GM12873 (cell line): ENCODE results near the gene TRMT2B.

ENCODE experiments used
- TF ChIP-seq, protein P1 (sequence below): IDR thresholded peaks from 2 replicates; pipeline ENCODE4 v1.5.1; 2012; ENCODE audit warnings: low read depth, mild to moderate bottlenecking, moderate library complexity, low read length, control low read depth; ENCODE audit not compliant: insufficient read depth; ENCODE audit errors: missing control alignments

TRMT2B gene

DNA sequence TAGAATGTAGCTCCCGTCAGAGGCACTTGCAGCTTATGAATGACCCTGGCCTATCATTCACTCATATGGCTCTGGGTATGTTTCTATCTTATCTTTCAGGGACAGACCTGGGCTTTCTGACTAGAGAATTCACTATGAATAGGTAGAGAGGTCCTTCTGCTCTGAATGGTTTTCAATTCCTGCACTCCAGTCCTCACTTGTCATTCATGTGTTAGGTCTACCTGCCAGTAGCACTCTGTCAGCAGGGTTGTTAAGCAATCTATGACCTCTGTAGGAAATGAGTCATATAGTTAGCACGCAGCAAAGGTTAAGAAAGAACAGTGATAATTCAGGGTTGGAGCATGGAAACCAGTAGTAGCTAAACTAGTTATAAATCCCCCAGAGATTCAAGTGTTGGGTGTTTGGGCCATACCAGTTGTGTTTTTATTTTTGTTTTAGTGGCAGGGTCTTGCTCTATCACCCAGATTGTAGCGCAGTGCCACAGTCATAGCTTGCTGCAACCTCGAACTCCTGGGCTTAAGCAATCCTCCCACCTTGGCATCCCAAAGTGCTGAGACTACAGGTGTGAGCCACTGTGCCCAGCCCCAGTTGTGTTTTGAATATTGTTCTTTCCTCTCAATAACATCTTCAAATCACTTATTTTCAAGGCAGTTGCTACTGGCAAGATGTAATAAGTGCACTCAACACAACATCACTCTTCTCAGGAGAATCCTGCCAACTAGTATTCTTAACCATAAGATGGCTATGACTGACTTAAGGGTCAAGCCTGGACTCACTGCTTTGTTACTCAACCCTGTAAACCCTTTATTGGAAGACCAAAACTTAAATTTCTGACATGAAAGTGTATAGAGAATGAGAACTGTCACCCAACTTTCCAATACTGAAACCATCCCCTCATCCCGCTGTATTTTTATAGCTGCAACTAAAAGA, 57.3 kb downstream of the TRMT2B start:
- TF ChIP-seq, protein P1, sequence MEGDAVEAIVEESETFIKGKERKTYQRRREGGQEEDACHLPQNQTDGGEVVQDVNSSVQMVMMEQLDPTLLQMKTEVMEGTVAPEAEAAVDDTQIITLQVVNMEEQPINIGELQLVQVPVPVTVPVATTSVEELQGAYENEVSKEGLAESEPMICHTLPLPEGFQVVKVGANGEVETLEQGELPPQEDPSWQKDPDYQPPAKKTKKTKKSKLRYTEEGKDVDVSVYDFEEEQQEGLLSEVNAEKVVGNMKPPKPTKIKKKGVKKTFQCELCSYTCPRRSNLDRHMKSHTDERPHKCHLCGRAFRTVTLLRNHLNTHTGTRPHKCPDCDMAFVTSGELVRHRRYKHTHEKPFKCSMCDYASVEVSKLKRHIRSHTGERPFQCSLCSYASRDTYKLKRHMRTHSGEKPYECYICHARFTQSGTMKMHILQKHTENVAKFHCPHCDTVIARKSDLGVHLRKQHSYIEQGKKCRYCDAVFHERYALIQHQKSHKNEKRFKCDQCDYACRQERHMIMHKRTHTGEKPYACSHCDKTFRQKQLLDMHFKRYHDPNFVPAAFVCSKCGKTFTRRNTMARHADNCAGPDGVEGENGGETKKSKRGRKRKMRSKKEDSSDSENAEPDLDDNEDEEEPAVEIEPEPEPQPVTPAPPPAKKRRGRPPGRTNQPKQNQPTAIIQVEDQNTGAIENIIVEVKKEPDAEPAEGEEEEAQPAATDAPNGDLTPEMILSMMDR = no peak

GRCh38 chrX:100990139-100990538, 61.8 kb downstream of the TRMT2B start:
- TF ChIP-seq, protein P1 = no peak

GRCh38 chrX:100984818-100985217, 67.1 kb downstream of the TRMT2B start:
- TF ChIP-seq, protein P1 = no peak

DNA sequence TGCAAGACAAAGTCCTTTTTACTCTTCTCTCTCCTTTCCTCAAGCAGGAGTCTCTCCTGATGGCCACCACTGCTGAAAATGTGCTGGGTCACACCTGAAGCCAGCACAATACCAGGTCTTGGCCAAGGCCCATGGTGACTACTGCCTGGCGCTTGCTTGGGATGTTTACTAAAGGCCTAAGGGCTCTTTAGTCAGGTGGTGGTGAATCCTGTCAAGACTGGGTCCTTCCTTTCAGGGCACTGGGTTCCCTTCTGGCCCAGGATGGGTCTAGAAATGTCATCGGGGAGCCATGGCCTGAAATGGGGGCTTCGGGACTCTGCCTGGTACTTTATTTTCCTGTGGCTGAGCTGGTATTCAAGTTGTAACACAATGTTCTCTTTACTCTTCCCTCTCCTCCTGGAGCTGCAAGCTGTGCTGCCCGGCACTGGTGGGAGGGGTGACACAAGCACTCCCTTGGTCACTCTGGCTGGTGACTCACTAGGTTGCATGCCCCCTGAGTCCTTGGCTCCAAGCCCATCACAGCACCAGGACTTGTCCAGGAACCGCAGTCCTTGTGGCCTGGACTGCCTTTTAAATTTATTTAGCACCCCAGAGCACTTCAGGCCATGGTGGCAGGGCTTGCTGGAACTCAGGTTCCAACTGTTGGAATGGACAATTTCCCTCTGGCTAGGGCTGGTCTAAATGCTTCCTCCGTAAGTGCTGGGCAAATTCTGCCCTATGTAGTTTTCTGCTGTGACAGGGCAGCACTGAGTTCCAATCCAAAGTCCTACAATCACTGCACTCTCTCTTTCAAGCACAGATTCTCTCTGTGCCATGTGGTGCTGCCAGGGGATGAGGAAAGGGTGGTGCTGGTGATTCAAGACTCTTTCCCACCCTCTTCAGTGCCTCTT, 71.1 kb downstream of the TRMT2B start:
- TF ChIP-seq, protein P1 = no peak

DNA sequence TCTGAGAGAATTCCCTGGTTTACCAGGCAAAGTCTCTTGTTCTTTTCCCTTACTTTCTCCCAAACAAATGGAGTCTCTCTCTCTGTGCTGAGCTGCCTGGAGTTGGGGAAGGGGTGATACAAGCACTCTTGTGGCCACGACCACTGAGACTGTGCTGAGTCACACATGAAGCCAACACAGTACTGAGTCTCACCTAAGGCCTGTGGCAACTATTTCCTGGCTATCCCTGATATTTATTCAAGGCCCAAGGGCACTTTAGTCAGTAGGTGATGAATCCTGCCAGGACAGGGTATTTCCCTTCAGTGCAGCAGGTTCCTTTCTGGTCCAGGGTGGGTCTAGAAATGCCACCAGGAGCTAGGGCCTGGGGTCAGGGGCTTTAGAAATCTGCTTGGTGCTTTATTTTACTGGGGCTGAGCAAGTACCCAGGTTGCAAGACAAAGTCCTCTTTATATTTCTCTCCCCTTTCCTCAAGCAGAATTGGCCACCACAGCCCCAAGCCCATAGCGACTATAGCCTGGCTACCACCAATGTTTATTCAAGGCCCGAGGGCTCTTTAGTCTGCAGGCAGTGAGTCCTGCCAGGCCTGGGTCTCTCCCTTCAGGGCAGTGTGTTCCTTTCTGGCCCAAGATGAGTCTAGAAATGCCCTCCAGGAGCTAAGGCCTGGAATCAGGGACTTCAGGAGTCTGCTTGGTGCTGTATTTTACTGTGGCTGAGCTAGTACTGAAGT, 71.9 kb downstream of the TRMT2B start:
- TF ChIP-seq, protein P1 = no peak

DNA sequence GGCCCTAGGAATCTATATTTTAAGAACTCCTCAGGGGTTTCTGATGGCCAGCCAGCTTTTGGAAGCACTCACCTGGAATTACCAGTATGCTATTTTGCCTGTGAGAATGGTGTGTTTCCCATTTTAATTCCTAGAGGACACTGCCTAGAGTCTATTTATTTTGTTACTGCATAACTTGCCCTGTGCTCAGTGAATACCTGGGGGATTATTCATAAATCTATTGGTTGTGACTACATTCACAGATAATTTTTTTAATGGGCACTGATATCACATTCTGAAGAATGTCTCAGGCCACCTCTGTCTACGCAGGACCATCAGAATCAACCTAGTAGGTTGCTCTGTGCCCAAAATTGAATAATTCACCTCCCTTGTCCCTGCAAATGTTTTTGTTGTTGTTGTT, 75.7 kb downstream of the TRMT2B start:
- TF ChIP-seq, protein P1 = no peak
